Activated CD4-positive, alpha-beta T cell treated with anti-CD3 and anti-CD28 coated beads, Interleukin-2, amount 50 U/mL, for 48 hours (primary cell): ENCODE results near the gene NRGN.
A peak's percentile ranks its signal among the peaks of the same experiment; 100 is the strongest.

Source experiments
- DNase-seq, 2 experiments: peaks; one replicate each; pipeline ENCODE4 v3.0.0-alpha.2; 2020

The NRGN gene

GRCh38 chr11:124742555-124742954 is 2.8 kb downstream of the NRGN start:
- DNase-seq: no peak

- no peak for DNase-seq
These were observed 3.3 kb downstream of the NRGN start for GRCh38 chr11:124743050-124743449.

GRCh38 chr11:124745270-124745834 is 5.6 kb downstream of the NRGN start:
- no peak for DNase-seq

GRCh38 chr11:124745835-124746620 is 6.3 kb downstream of the NRGN start:
- DNase-seq: peak; percentile 53 to 62

DNA sequence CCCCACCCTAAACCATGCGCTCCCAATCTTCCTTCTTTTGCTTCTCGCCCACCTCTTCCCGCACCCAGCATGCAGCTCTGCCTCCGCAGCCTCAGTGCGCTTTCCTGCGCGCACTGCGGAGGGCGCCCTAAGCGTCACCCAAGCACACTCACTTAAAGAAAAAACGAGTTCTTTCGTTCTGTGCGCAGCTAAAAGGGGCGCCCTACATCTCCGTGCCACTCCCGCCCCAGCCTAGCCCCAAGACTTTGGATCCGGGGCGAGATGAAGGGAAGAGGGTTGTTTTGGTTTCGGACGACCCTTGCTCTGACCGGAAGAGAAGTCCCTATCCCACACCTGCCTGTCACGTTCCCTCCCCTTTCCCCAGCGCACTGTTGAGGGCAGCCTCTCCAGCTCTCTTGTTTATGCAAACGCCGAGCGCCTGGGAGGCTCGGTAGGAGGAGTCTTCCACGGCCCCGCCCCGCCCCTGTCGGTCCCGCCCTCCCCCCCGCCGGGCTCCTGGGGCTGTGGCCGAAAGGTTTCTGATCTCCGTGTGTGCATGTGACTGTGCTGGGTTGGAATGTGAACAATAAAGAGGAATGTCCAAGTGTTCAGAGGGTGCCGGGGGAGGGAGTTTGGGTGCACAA is 7.0 kb downstream of the NRGN start:
- peak; percentile 81 for DNase-seq

DNA sequence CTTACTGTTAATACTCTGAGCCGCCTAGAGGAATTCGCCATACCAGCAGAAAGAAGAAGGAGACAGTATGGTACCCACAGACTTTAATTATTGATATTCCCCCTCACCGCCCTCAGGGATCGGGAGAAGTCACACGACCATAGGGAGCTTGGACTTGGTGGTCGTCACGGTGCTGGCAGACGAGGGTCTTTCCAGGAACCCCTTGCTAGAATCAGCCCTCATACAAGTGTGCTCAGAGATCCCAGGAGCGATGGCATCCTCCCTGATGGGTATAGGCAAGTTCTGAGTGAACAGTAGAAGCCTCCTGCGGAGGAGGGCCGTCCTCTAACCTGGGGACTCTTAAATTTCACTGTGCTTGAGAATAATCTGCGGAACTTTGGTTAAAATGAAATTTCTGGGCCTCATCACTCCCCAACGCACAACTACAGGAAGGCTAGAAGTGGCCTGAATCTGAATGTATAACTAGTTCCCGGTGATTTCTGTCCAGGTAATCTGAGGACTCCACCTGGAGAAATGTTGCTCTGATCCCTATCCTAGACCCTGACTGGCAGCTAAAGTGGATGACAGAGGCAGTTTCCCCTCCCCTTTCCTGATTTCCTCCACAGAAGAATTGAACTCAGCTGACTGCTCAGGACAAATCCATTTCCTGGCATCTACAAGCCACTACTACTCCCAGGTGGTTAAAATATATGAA is 7.8 kb downstream of the NRGN start:
- DNase-seq: no peak

- DNase-seq: no peak
These were observed 8.3 kb downstream of the NRGN start for GRCh38 chr11:124748100-124748418.

GRCh38 chr11:124748481-124749343 is 9.0 kb downstream of the NRGN start:
- DNase-seq: no peak

DNA sequence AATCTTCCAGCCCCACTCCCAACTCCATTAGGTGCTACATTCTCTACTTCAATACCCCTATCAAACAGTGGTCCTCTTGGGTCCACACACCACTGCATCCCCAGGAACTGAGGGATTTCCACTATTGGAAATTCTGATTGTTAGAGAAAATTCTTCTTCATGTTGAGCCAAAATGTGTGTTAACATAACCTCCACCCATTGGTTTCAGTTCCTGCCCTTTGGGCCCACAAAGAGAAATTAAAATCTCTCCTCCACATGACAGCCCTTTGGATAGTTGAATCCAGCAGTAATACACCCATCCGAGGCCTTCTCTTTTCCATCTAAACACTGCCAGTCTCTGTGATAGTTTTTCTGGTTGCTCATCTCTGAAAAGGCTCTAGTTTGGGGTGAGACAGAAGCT is 10.2 kb downstream of the NRGN start:
- DNase-seq: no peak

DNA sequence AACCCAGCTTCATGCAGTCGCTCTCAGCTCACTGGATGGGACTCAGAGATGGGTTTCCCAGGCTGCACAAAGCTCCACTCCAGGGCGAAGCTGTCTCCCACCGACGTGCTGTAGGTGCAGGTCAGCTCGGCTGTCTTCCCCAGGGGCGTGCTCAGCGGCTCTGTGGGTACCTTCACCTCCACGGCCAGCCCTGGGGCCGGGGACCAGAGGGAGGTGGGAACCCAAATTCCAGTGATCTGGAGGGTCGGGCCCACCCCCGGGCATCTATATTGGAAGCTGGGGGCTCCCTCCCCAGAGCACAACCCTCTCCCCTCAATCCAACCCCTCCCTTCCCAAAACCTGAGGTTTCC is 11.6 kb downstream of the NRGN start:
- no peak for DNase-seq

DNA sequence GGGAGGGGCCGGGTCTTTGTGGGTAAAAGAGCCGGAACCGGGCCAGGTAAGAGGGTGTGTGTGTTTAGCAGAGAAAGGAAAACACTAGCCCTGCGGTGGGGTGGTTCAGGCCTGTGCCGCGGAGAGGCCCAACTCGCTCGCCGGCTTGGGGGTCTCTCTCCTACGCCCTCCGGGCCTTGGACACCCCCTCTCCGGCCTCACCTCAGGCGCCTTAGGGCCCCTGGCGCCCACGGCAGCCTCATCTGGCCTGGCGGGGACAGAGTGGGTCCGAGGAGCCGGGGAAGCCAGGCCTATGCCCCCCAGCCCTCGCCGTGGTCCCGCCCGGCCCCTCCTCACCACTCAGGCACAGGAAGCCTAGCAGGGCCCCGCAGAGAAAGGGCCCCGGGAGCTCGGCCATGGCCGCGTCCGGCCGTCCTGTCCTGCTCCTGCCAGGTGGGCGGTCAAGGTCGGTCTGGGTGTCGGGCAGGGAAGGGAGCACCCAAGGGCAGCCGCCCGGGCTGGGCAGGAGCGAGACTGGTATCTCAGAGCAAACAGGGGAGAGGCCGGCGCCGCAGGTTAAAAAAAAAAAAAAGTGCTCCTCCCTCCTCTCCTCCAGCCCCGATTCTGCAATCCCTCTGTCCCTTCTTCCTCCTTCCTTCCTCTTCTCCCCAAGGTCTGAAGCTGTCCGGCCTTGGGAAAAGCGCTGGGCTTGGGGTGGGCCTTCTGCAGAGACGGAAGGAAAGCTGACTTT is 12.2 kb downstream of the NRGN start, which contains the start of gene VSIG2:
VSIG2 (minus strand) TSS at position 515 of the 730 bp plus-strand sequence; CDS start at position 397, 118 bp downstream.
- DNase-seq: no peak

DNA sequence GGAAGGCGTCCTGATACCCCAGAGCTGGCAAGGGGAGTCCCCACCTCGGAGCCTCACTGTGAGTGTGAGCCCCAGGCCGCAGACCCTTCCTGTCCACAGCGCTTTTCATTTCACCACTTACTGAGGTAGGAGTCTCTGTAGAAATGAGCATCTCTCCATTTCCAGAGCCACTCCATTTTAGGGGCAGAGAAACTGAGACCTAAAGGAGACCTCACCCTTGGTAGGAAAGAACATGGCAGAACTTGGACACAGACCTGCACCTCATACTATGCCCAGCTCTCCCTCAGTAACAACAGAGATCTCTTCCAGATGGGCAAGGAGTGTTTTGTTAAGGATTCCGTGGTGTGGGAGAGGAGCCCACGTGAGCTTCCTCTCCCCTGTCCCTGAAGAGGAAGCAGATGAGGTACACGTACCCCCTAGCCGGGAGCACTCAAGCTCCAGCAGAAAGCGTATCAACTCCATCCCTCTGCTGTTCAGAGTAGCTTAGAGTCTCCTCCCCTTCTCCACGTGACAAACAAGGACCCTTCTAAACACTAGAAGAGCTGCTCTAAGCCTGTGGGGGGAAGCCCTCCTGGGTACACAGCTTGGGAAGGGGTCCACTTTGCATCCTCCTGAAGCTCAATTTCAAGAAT is 12.8 kb downstream of the NRGN start:
- DNase-seq: no peak

DNA sequence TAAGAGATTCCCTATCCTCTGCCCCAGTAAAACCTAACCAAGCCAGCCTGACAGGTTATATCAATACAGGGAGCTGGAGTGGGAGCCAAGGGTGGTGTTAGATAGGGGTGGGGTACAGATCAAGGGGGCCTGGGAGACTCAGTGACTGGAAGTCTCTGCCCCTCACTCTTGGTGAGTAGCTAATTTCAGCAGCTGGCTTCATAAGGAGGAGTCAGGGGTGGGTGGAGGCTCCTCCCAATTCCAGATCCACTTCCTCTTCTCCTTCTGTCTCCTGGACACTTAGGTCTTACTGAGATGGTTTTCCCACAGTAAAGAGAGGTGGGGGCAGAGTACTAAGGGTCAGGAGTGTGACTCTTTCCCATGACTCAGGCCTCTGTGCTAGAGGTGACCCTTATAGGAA is 13.5 kb downstream of the NRGN start:
- DNase-seq: no peak

DNA sequence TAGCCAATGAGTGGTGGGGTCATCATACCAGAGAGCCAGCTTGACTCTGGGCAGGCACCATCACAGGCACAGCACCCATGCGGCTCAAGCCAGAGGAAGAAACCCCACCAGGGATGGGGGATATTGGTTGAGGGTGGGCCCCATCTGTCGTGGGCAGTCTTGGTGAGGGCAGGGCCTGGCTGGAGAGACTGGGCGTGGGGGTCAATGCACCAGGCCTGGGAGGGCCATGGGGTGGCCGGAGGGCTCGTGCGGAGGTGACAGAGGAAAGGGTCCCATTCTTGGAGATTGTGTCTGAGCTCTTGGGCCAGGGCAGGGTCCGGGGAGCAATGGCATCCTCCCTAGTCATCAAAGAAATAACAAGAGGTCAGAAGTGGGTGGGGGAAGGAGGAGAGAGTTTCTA is 13.9 kb downstream of the NRGN start:
- no peak for DNase-seq

GRCh38 chr11:124754309-124754708 is 14.6 kb downstream of the NRGN start:
- no peak for DNase-seq

DNA sequence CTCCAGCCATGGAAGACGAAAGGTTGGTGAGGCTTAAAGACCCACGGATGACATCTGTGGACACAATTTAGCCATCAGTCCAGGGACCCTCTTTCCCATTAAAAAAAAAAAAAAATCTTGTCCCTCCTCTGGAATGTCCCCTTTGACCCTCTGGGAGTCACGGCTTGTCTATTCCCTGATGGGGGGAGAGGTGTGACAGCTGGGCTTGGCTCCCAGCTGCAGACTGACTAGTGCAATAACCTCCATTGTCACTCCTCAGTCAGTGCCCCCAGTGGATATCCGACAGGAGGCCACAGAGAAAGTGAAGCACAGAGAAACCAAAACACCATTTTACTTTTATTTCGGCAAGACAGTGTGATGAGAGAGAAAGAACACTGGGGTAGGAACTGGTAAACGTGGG is 15.0 kb downstream of the NRGN start:
- DNase-seq: no peak

DNA sequence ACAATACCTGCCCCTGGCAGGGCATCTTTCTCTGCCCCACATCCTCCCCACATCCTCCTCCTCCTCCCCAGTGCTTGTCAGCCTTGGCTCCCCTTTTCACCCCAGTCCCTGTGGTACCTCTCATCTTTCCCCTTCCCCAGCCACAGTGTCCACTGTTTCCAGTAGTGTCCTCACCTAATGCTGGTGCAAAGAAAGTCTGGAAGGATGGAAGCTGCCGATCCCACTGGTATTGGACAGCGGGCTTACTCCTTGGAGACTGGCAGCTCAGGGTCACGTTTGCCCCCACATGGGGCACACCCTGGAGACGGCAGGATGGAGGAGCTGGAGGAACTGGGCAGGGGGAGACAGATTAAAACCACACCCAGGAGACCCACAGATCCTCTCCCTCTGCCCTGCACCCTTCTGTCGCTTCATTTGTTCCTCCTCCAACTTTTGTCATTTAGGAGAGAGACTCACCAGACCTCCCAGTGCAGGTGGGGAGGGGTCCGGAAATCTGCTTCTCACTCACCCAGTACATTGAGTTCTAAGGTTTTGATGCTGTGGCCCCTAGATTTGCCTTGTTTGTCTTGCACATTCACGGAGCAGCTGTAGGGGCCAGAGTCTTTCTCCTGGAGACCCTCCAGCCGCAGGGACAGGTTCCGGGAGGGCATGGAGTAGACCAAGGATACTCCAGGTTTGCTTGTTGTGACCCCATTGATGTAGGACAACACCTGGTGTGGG is 16.5 kb downstream of the NRGN start:
- no peak for DNase-seq

GRCh38 chr11:124756753-124757227 is 17.0 kb downstream of the NRGN start:
- no peak for DNase-seq

- no peak for DNase-seq
These were observed 17.6 kb downstream of the NRGN start for GRCh38 chr11:124757320-124757719.

GRCh38 chr11:124758355-124759265 is 18.9 kb downstream of the NRGN start:
- DNase-seq: peak; percentile 73 to 79
